Esophagus squamous epithelium (tissue), 5 donors: Measurements from ENCODE around the gene OGFR. TPM values are rescaled to one million over a fixed set of nuclear protein-coding genes. Genes with fewer than 3 reads are reported as not detected.

ENCODE experiments used
- DNase-seq: peaks from one replicate; lab custom pipeline; 2025; lab: John Stamatoyannopoulos, UW
- H3K27ac ChIP-seq, 4 donors: fragments of 200-600 bp; sonication (generic); one replicate each; pipeline ENCODE4 v1.5.1; 2016 to 2019; ENCODE audit warnings: mild to moderate bottlenecking in 1 of 4
- H3K27me3 ChIP-seq, 4 donors: fragments of 200-600 bp; sonication (generic); 1 replicate in 3 of 4; 2 replicates in 1 of 4; pipeline versions ENCODE4 v1.5.1 to v1.6.0; 2017 to 2021; ENCODE audit warnings: antibody characterized with exemption in 1 of 4
- H3K36me3 ChIP-seq, 3 donors: fragments of 200-600 bp; sonication (generic); one replicate each; pipeline ENCODE4 v1.5.1; 2016 to 2019
- H3K4me1 ChIP-seq, 3 donors: fragments of 200-600 bp; sonication (generic); one replicate each; pipeline ENCODE4 v1.5.1; 2017 to 2019
- H3K4me3 ChIP-seq, 4 donors: fragments of 200-600 bp; sonication (generic); 1 replicate in 3 of 4; 2 replicates in 1 of 4; pipeline ENCODE4 v1.5.1; 2016 to 2019; ENCODE audit warnings: mild to moderate bottlenecking in 2 of 4, moderate library complexity in 1 of 4
- H3K9me3 ChIP-seq, 3 donors: fragments of 200-600 bp; sonication (generic); one replicate each; pipeline ENCODE4 v1.5.1; 2016 to 2019
- CTCF ChIP-seq, 6 experiments: fragments of 450-650 bp in 4 of 6; fragments of 200-600 bp in 2 of 6; sonication (generic) in 2 of 6; IDR thresholded peaks; one replicate each; pipeline ENCODE4 v1.5.1; 2016 to 2019; ENCODE audit warnings: antibody characterized with exemption in 6 of 6, mild to moderate bottlenecking in 4 of 6, moderate library complexity in 4 of 6
- POLR2A ChIP-seq, 4 donors: fragments of 450-650 bp; IDR thresholded peaks; one replicate each; pipeline ENCODE4 v1.6.1; 2017; ENCODE audit warnings: antibody characterized with exemption in 4 of 4, mild to moderate bottlenecking in 4 of 4, moderate library complexity in 3 of 4
- WGBS, 2 donors: methylation state at CpG; one replicate each; pipeline ENCODE4 v1.1.5; 2018; 5-methylcytosine and 5-hydroxymethylcytosine counted together
- intact Hi-C: fragments of 100-400 bp; cut with DNase I; formaldehyde crosslinking; loops from one replicate; pipeline ENCODE4 v1.15.0; 2022
- total RNA-seq, 4 donors: library from RNA; depleted of rRNA; stranded (reverse); fragments of >200 nt; gene quantifications; one replicate each; pipeline ENCODE4 v1.1.0, GENCODE V29; 2016
- donor health status: DM: yes; HTN: yes; CAD: no.

Gene OGFR
- total RNA-seq, 4 donors from 2014 or later, result 19.1 to 41.4 (median 27.3) TPM

DNA sequence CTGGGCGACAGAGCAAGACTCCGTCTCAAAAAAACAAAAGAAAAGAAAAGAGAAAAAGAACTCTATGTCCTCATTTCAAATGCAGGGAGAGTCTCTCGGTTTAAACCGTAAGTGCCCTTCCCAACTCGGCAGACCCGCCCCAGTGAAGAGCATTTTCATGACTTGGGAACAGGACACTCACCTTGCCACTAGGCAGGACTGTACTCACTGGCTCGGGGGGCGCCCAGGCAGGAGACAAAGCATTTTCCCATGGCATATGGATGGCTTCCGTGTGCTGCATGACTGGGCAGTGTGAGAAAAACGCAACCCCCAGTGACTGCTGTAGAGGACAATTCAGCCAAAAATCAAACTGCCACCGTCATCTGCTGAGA lies 32.0 kb upstream of the OGFR start:
- peak overlapping the region in 1 of 4 donors; percentile 13 for H3K27ac ChIP-seq
- H3K4me3 ChIP-seq, result no peak overlapping the region
- intact Hi-C loops, result no loop called here
- H3K9me3 ChIP-seq, result no peaks in the 10 kb centered on the region
- no peaks in the 10 kb centered on the region for H3K36me3 ChIP-seq
- H3K27me3 ChIP-seq, result peaks cover 0 to 91% (median 0%) of the 10 kb centered on the region in 4 donors
- DNase-seq, result no peak
- WGBS, 2 donors, result 15 to 51% methylated on average over 3 to 4 of the region's 11 CpGs
- TF ChIP-seq POLR2A (IDR thresholded peaks at IDR 0.05) (no peak), CTCF (IDR thresholded peaks at IDR 0.05) (no peak)
- H3K4me1 ChIP-seq, result peaks cover 3 to 47% (median 22%) of the 10 kb centered on the region in 3 donors

DNA sequence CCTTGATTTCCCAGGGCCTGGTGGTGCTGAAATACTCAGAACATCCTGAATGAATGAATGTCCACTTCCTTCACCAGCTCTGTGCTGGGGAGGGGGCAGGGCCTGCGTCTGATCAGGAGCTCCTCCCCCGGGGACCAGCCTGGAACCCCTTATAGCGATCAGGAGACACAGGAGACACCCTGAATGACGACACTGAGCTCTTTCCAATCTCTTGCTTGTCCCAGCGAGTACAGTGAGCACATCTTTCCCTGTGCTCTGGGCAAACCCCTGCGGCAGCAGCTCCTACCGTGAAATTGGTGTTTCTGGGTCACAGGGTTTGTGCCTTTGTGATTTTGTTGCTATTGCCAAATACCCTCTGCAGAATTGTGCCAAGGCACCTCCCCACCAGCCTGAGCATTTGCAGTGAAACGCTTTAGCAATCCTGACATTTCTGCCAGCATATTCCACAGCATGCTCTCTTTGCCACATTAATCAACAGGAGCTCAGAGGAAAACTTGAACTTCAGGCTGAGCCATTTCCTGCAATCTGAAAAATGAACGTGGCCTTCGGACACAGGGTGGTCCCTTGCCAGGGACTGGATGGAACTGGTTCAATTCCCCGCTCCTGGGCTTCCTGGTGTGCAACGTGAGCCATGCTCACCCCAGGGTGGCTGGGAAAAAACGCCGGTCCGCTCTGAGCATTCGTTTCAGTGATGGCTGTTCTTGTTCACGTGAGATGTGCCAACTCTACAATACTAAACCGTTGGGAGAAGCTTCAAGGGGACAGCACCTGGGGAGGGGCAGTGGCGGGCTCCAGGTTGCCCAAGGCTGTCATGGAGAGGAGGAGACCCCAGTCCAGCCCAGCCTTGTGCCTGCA lies 31.4 kb upstream of the OGFR start:
- H3K36me3 ChIP-seq, result no peaks in the 10 kb centered on the region
- no peaks in the 10 kb centered on the region for H3K9me3 ChIP-seq
- TF ChIP-seq POLR2A (IDR thresholded peaks at IDR 0.05) (no peak), CTCF (IDR thresholded peaks at IDR 0.05) (no peak)
- 10 to 37% methylated on average over 13 to 17 of the region's 19 CpGs for WGBS, 2 donors
- peak overlapping the region in 1 of 4 donors; percentile 13 for H3K27ac ChIP-seq
- DNase-seq, result no peak
- intact Hi-C loops, result no loop called here
- H3K27me3 ChIP-seq, result peaks cover 0 to 91% (median 0%) of the 10 kb centered on the region in 4 donors
- H3K4me3 ChIP-seq, result no peak overlapping the region
- peaks cover 3 to 47% (median 22%) of the 10 kb centered on the region in 3 donors for H3K4me1 ChIP-seq

DNA sequence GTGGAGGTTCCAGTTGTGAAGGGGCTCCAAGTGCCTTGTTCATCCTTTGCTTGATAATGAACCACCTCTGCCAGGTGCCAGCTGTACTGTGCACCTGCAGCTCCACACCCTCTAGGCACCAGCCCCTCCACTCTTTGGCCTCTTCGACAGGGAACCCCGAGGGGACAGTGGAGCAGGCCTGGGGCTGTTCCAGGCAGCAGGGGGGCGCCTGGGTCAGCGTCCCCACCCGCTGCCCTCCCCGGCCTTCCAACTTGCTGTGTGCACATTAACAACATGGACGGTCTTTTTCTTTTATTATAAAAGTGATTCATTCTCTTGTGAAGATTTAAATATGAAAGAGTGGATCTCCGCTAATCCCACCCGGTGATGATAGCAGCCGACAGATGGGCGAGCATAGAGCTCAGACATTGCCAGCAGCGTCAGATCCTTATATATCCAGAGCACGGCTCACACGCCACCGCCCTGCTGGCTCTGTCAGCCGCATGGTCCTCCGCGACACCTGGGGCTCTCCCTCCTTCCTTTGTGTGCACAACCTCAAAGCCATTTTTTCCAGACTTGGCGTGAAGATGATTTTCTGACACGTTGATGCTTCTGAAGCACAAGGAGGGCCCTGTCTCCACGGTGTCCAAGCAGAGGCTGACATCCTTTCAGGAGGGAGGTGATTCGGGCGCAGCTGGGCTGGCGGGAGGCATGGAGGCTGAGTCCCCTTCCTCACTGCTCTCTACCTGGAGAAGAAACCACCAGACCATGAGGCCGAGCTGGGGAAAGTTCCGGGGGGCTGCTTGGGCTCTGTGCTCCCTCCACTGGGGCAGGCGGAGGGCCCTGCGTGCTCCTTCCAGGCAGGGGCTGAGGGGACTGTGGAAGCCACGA lies 30.6 kb upstream of the OGFR start:
- H3K27me3 ChIP-seq, result peaks cover 0 to 91% (median 0%) of the 10 kb centered on the region in 4 donors
- DNase-seq, result no peak
- 38 to 63% methylated on average over 17 to 19 of the region's 29 CpGs for WGBS, 2 donors
- no peak overlapping the region for H3K4me3 ChIP-seq
- peak overlapping the region in 1 of 4 donors; percentile 10 for H3K27ac ChIP-seq
- TF ChIP-seq CTCF (IDR thresholded peaks at IDR 0.05) (no peak), POLR2A (IDR thresholded peaks at IDR 0.05) (no peak)
- H3K9me3 ChIP-seq, result no peaks in the 10 kb centered on the region
- no peaks in the 10 kb centered on the region for H3K36me3 ChIP-seq
- intact Hi-C loops, result no loop called here
- H3K4me1 ChIP-seq, result peaks cover 3 to 40% (median 22%) of the 10 kb centered on the region in 3 donors

- DNase-seq, result no peak
- H3K4me1 ChIP-seq, result peaks cover 3 to 40% (median 22%) of the 10 kb centered on the region in 3 donors
- TF ChIP-seq CTCF (IDR thresholded peaks at IDR 0.05) (no peak), POLR2A (IDR thresholded peaks at IDR 0.05) (no peak)
- no peak overlapping the region for H3K4me3 ChIP-seq
- no peak overlapping the region for H3K27ac ChIP-seq
- peaks cover 0 to 91% (median 0%) of the 10 kb centered on the region in 4 donors for H3K27me3 ChIP-seq
- H3K9me3 ChIP-seq, result no peaks in the 10 kb centered on the region
- intact Hi-C loops, result no loop called here
- H3K36me3 ChIP-seq, result no peaks in the 10 kb centered on the region
- 43 to 60% methylated on average over 3 to 4 of the region's 8 CpGs for WGBS, 2 donors
Observed at GRCh38 chr20:62774762-62775161, 29.9 kb upstream of the OGFR start.
